ENCODE measurements around the gene PALM. TPM values are rescaled to one million over a fixed set of nuclear protein-coding genes. Genes with fewer than 3 reads are reported as not detected.

Gene PALM
- total and polyA plus RNA-seq, 9 of the 15 experiments (the other 6 are each of a cell fraction or from before 2014, with no cell fraction given): 0.04 to 6.6 (median 1.7) TPM

DNA sequence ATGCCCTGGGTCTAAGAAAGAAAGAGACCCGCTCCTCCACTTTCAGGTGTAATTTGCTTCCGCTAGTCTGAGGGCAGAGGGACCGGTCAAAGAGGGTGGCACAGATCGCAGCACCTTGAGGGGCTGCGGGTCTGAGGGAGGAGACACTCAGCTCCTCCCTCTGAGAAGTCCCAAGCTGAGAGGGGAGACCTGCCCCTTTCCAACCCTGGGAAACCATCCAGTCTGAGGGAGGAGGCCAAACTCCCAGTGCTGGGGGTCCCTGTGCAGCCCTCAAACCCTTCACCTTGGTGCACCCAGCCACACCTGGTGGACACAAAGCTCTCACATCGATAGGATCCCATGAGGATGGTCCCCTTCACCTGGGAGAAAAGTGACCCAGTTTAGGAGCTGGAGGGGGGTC is 55.1 kb downstream of the PALM start:
- ATAC-seq (no peak), DNase-seq (ENCODE audit: extremely low read depth in 1 of 4, low spot score in 3 of 4) (no peak), FAIRE-seq (no peak)
- Histone ChIP-seq H3K36me3 (ENCODE audit: control insufficient read depth, insufficient read depth, low read length) (no peaks in the 10 kb centered on the region), H3K4me2 (ENCODE audit: insufficient read depth, low read length) (no peak overlapping the region), H3K27me3 (ENCODE audit: control insufficient read depth in 2 of 2, insufficient read depth in 2 of 2, low read length in 2 of 2) (no peaks in the 10 kb centered on the region), H3K9ac (ENCODE audit: insufficient read depth in 1 of 2, low read depth in 2 of 2, low read length in 2 of 2) (no peak overlapping the region; a peak in 1 of 4 replicates), H4K20me1 (replicated peaks; ENCODE audit: control insufficient read depth, insufficient read depth, low read length) (no peaks in the 10 kb centered on the region), H3K27ac (ENCODE audit: extremely low read depth, low read depth, low read length) (no peak overlapping the region), H2AFZ (ENCODE audit: low read depth, low read length) (no peak overlapping the region), H3K4me1 (replicated peaks in 1 of 2; ENCODE audit: control insufficient read depth in 2 of 2, insufficient read depth in 2 of 2, low read length in 2 of 2) (peaks cover 0 to 16% of the 10 kb centered on the region in 2 experiments; a peak in 3 of 5 replicates), H3K4me3 (no peak overlapping the region), H3K79me2 (ENCODE audit: control insufficient read depth, insufficient read depth, low read length) (no peaks in the 10 kb centered on the region), H3K9me3 (replicated peaks; ENCODE audit: control insufficient read depth, insufficient read depth, low read depth, low read length) (peaks cover 3% of the 10 kb centered on the region; the same call in 1 of the 2 replicates), H3K9me1 (ENCODE audit: control insufficient read depth, insufficient read depth, low read length) (no peaks in the 10 kb centered on the region)
- no TSS peak for BruUV-seq (replicated peaks)
- in situ Hi-C loops (cut with MboI) (loop anchor here (5.0 to 25.0 kb wide), 2 partner anchors 223 to 473 kb away; partner anchors contain the start of genes ATP5F1D, CBARP and MIDN), intact Hi-C loops (cut with micrococcal nuclease) (no loop called here)
- CTCF ChIA-PET (ENCODE audit: low intra/inter-chr PET ratio): no interaction called here
- no peak for TF ChIP-seq BMI1 (IDR thresholded peaks at IDR 0.05; ENCODE audit: low read length)
- WGBS (ENCODE audit: insufficient coverage, low coverage, missing lambda C conversion rate): 61% methylated on average over 5 of the region's 6 CpGs
- POLR2A ChIA-PET: interaction anchor here (0.7 to 1.2 kb wide), 5 partner anchors 11 to 25 kb away, joined by 3 to 6 read pairs (median 3); no protein-coding TSS in a partner anchor

DNA sequence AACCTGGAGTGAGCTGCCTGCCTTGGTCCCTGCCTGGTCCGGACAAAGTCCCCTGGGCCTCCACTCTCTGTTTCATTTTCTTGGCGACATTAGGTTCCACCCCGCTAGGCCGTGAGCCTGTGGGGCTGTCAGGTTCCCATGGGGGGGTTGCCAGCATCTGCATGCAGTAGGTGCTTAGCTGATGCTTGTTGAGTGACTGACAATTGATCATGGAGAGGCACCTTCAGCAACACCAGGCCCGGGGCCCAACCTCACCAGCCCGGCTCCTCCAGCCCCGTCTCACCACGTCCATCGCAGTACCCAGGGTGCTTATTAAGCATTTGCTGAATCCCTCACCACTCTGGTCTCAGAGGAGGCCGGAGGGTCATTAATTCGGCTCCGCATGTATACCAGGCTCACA is 55.6 kb downstream of the PALM start:
- peaks cover 2% of the 10 kb centered on the region; the same call in 1 of the 2 replicates for H3K9me3 ChIP-seq (replicated peaks; ENCODE audit: control insufficient read depth, insufficient read depth, low read depth, low read length)
- no peaks in the 10 kb centered on the region for H3K27me3 ChIP-seq (ENCODE audit: control insufficient read depth in 2 of 2, insufficient read depth in 2 of 2, low read length in 2 of 2)
- WGBS (ENCODE audit: insufficient coverage, low coverage, missing lambda C conversion rate): 55% methylated on average over 12 of the region's 12 CpGs
- in situ Hi-C loops (cut with MboI): loop anchor here (5.0 to 25.0 kb wide), 2 partner anchors 223 to 473 kb away; partner anchors contain the start of genes ATP5F1D, CBARP and MIDN
- H3K79me2 ChIP-seq (ENCODE audit: control insufficient read depth, insufficient read depth, low read length): no peaks in the 10 kb centered on the region
- DNase-seq (ENCODE audit: extremely low read depth in 1 of 4, low spot score in 3 of 4): no peak
- intact Hi-C loops (cut with micrococcal nuclease): no loop called here
- no peak for FAIRE-seq
- H3K9ac ChIP-seq (ENCODE audit: insufficient read depth in 1 of 2, low read depth in 2 of 2, low read length in 2 of 2): no peak overlapping the region
- TF ChIP-seq ZKSCAN8 (CRISPR knock-in tag; IDR thresholded peaks at IDR 0.05) (peak; percentile 97), LCOR (CRISPR knock-in tag; IDR thresholded peaks at IDR 0.05) (no peak), ZNF134 (CRISPR knock-in tag; conservative IDR thresholded peaks at IDR 0.05) (no peak)
- H3K4me2 ChIP-seq (ENCODE audit: insufficient read depth, low read length): no peak overlapping the region
- no peaks in the 10 kb centered on the region for H3K9me1 ChIP-seq (ENCODE audit: control insufficient read depth, insufficient read depth, low read length)
- no peak overlapping the region for H2AFZ ChIP-seq (ENCODE audit: low read depth, low read length)
- H3K36me3 ChIP-seq (ENCODE audit: control insufficient read depth, insufficient read depth, low read length): no peaks in the 10 kb centered on the region
- H3K4me3 ChIP-seq: no peak overlapping the region
- no TSS peak for BruUV-seq (replicated peaks)
- H4K20me1 ChIP-seq (replicated peaks; ENCODE audit: control insufficient read depth, insufficient read depth, low read length): no peaks in the 10 kb centered on the region
- CTCF ChIA-PET (ENCODE audit: low intra/inter-chr PET ratio): no interaction called here
- POLR2A ChIA-PET: interaction anchor here (0.7 to 1.0 kb wide), 3 partner anchors 11 to 25 kb away, joined by 3 to 6 read pairs (median 3); no protein-coding TSS in a partner anchor
- H3K4me1 ChIP-seq (replicated peaks in 1 of 2; ENCODE audit: control insufficient read depth in 2 of 2, insufficient read depth in 2 of 2, low read length in 2 of 2): peaks cover 0 to 16% of the 10 kb centered on the region in 2 experiments; a peak in 3 of 5 replicates
- H3K27ac ChIP-seq (ENCODE audit: extremely low read depth, low read depth, low read length): no peak overlapping the region
- ATAC-seq: no peak

Measured in K562 (cell line).